K562 (cell line): ENCODE data around the gene DNAJC11. TPM values are rescaled to one million over a fixed set of nuclear protein-coding genes. Genes with fewer than 3 reads are reported as not detected.

Source experiments
- CEBPG ChIP-seq, 3 experiments: fragments of 200-800 bp in 1 of 3; sonication (Bioruptor generic) in 1 of 3; sonication (generic) in 1 of 3; formaldehyde crosslinking in 1 of 3; IDR thresholded peaks in 2 of 3; conservative IDR thresholded peaks in 1 of 3; 2 replicates each; pipeline versions ENCODE4 v1.6.1 to v1.8.0; 2016 to 2022; ENCODE audit warnings: missing compliant biosample characterization in 2 of 3, missing genetic modification characterization in 2 of 3, mild to moderate bottlenecking in 1 of 3, missing genetic modification reagents in 1 of 3
- CHD2 ChIP-seq: IDR thresholded peaks from 2 replicates; pipeline ENCODE4 v1.6.1; 2011; ENCODE audit warnings: low read depth, low read length
- HDAC2 ChIP-seq: fragments of 450-650 bp; IDR thresholded peaks from 2 replicates; pipeline ENCODE4 v1.6.1; 2016; ENCODE audit warnings: mild to moderate bottlenecking
- MCM2 ChIP-seq: fragments of 450-650 bp; IDR thresholded peaks from 2 replicates; pipeline ENCODE4 v1.6.1; 2017; ENCODE audit warnings: low read depth, mild to moderate bottlenecking
- PHB2 ChIP-seq: fragments of 450-650 bp; IDR thresholded peaks from 2 replicates; pipeline ENCODE4 v1.6.1; 2017; ENCODE audit warnings: low read depth
- PKNOX1 ChIP-seq: fragments of 450-650 bp; IDR thresholded peaks from 2 replicates; pipeline ENCODE4 v1.6.1; 2016
- RBM15 ChIP-seq: fragments of 200-400 bp; formaldehyde crosslinking; IDR thresholded peaks from 2 replicates; pipeline ENCODE4 v1.6.1; 2018; ENCODE audit warnings: mild to moderate bottlenecking, low read length, moderate library complexity; ENCODE audit not compliant: insufficient read depth
- SMAD3 ChIP-seq: fragments of 450-650 bp; formaldehyde crosslinking; conservative IDR thresholded peaks from 2 replicates; pipeline ENCODE4 v1.4.0; 2020; ENCODE audit warnings: mild to moderate bottlenecking
- TCF7 ChIP-seq: sonication (generic); IDR thresholded peaks from 2 replicates; pipeline ENCODE4 v1.6.1; 2016; ENCODE audit warnings: antibody characterized with exemption, borderline replicate concordance
- TRIM25 ChIP-seq: fragments of 450-650 bp; IDR thresholded peaks from 2 replicates; pipeline ENCODE4 v1.7.0; 2016; ENCODE audit warnings: borderline replicate concordance
- ZBTB2 ChIP-seq: fragments of 450-650 bp; IDR thresholded peaks from 2 replicates; pipeline ENCODE4 v1.6.1; 2016; ENCODE audit warnings: antibody characterized with exemption
- ZFP36 ChIP-seq: fragments of 150-350 bp; IDR thresholded peaks from 2 replicates; pipeline ENCODE4 v1.6.1; 2018; ENCODE audit warnings: low read length, low read depth; ENCODE audit not compliant: partially characterized antibody
- ZNF146 ChIP-seq: IDR thresholded peaks from one replicate; pipeline ENCODE4 v1.6.1; 2018; ENCODE audit warnings: missing compliant biosample characterization; ENCODE audit not compliant: unreplicated experiment
- ZNF24 ChIP-seq: fragments of 450-650 bp; IDR thresholded peaks from 2 replicates; pipeline ENCODE4 v1.6.1; 2016
- ZNF609 ChIP-seq: sonication (generic); formaldehyde crosslinking; IDR thresholded peaks from 2 replicates; pipeline ENCODE4 v1.8.1; 2023; ENCODE audit warnings: missing genetic modification reagents, mild to moderate bottlenecking, borderline replicate concordance
- ZNF696 ChIP-seq: fragments of 250-450 bp; sonication (Bioruptor Pico); conservative IDR thresholded peaks from 2 replicates; pipeline ENCODE4 v1.4.0; 2020; ENCODE audit warnings: mild to moderate bottlenecking, moderate library complexity
- polyA plus RNA-seq, 8 experiments: library from polyadenylated mRNA; depleted of rRNA in 4 of 8; stranded (reverse) in 5 of 8; unstranded in 3 of 8; fragments of >200 nt; fragmentation: Nextera tagmentation in 2 of 8; fragmentation: Illumina TruSeq in 1 of 8; extraction: Ambion mirVana in 2 of 8; extraction: Trizol in 1 of 8; gene quantifications; 2 replicates each; pipeline versions ENCODE4 v1.2.1 to v1.2.3, GENCODE V29; 2011 to 2014; ENCODE audit warnings: inconsistent platforms in 1 of 8, missing spikeins in 1 of 8
- total RNA-seq, 7 experiments: library from RNA; depleted of rRNA in 6 of 7; stranded (reverse); fragments of >200 nt in 6 of 7; fragmentation: Illumina TruSeq in 2 of 7; extraction: Trizol in 2 of 7; gene quantifications; 2 replicates each; pipeline versions ENCODE4 v1.2.1 to v1.2.3, GENCODE V29; 2011 to 2021; ENCODE audit warnings: low replicate concordance in 1 of 7
- TF ChIP-seq, protein P1 (sequence below): fragments of 250-450 bp; sonication (Bioruptor Pico); IDR thresholded peaks from 2 replicates; pipeline ENCODE4 v1.4.0; 2020; ENCODE audit warnings: mild to moderate bottlenecking, moderate library complexity

The DNAJC11 gene
- total and polyA plus RNA-seq, 9 of the 15 experiments (the other 6 are each of a cell fraction or from before 2014, with no cell fraction given), result 14.1 to 123 (median 76.6) TPM

DNA sequence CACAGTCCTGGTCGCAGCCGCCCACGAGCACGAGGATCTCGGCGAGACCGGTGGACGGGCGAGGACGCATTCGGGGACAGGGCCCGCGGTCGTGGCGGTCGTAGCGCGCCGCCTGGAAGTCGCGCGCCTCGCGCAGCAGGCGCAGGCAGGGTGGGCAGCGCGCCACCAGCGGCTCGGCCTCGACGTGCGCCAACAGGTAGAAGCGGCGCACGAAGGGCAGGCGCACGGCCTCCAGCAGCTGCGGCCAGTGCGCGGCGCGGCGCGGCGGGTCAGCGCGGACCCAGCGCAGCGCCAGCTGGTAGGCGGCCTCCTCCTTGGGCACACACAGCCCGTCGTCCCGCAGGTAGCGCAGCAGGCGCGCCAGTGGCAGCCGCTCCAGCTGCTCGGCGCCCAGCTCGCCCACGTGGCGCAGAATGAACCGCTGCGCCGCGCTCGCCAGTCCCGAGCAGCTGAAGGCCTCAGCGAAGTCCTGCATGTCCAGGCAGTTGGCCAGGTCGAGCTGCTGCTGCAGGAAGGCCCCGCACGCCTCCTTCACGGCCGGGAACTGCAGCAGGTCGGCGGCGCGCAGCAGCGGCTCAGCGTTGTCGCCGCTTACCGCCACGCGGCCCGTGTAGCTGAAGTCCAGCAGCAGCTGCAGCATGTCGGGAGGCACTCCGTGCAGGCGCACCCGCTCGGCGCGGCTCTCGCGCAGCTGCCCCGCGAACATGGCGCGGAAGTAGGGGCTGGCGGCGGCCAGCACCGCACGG, 99.5 kb downstream of the DNAJC11 start (continued):
- no peak for TF ChIP-seq TRIM25
- no peak for TF ChIP-seq PKNOX1
- TF ChIP-seq ZFP36, result no peak
- no peak for TF ChIP-seq ZBTB2
- no peak for TF ChIP-seq MCM2
- TF ChIP-seq SMAD3 (CRISPR knock-in tag), result no peak
- TF ChIP-seq, protein P1, sequence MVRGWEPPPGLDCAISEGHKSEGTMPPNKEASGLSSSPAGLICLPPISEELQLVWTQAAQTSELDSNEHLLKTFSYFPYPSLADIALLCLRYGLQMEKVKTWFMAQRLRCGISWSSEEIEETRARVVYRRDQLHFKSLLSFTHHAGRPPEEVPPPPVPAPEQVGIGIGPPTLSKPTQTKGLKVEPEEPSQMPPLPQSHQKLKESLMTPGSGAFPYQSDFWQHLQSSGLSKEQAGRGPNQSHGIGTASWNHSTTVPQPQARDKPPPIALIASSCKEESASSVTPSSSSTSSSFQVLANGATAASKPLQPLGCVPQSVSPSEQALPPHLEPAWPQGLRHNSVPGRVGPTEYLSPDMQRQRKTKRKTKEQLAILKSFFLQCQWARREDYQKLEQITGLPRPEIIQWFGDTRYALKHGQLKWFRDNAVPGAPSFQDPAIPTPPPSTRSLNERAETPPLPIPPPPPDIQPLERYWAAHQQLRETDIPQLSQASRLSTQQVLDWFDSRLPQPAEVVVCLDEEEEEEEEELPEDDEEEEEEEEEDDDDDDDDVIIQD (CRISPR knock-in tag), result no peak; the same call in 1 of the 2 replicates
- no peak for TF ChIP-seq PHB2
- TF ChIP-seq ZNF696 (CRISPR knock-in tag), result no peak
- peak; percentile 81 for TF ChIP-seq CHD2
- TF ChIP-seq HDAC2, result no peak
- no peak for TF ChIP-seq CEBPG (CRISPR knock-in tag; IDR thresholded peaks at IDR 0.05)
- TF ChIP-seq CEBPG (tag; conservative IDR thresholded peaks at IDR 0.05 in 1 of 2, IDR thresholded peaks at IDR 0.05 in 1 of 2), result no peak
- peak; percentile 36 for TF ChIP-seq ZNF146 (CRISPR knock-in tag)
- peak; percentile 97 for TF ChIP-seq ZNF609 (CRISPR knock-in tag)
- no peak; the same call in 1 of the 2 replicates for TF ChIP-seq TCF7
- TF ChIP-seq ZNF24, result 0 out of 2 replicates have a peak, but pooled peaks have one; percentile 42
- TF ChIP-seq RBM15, result no peak
